ENCODE data around the gene BCAS4.

Gene BCAS4

DNA sequence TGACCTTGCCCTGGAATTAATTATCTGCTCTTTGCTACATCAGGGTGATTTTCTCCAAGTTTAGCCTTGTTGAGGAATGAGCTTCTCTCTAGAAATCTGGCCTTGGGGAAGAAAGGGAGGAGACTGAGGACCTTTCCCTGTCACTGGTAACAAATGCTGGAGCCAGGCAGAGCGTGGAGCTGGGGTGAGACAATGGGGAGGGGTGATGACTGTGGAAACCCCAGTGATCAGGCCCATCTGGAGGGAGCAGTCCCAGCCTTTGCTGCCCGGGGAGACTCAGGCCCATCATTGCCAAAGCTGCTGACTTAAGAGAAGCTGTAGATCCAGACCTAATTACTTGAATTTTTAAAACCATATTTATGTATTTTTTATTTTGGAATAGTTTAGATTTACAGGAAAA lies 31.3 kb downstream of the BCAS4 start:
- DNase-seq = no peak

DNA sequence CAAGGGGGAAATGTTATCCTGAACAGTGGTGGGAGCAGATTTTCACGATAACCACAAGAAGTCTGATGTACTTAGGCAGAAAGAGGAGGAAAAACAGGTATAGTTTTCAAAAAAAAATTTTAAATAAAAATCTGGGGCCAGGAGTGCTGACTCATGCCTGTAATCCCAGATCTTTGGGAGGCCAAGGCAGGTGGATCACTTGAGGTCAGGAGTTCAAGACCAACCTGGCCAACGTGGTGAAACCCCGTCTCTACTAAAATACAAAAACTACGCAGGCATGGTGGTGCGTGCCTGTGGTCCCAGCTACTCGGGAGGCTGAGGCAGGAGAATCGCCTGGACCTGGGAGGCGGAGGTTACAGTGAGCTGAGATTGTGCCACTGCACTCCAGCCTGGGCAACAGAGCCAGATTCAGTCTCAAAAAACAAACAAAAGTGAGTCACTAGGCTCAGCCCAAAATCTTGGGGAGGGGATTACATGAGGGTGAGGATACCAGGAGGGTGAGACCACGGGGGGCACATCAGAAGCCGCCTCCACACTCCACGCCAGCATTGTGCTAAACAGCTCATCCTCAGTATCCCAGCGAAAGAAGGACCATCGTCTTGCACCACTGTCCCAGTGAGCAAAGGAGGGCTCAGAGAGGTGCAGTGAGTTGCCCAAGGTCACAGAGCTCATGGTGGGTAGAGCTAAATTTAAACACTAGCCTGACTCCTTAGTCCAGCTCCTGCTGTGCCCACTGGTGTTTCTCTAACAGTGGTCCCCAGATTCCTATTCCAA lies 33.7 kb downstream of the BCAS4 start:
- no peak for DNase-seq

DNA sequence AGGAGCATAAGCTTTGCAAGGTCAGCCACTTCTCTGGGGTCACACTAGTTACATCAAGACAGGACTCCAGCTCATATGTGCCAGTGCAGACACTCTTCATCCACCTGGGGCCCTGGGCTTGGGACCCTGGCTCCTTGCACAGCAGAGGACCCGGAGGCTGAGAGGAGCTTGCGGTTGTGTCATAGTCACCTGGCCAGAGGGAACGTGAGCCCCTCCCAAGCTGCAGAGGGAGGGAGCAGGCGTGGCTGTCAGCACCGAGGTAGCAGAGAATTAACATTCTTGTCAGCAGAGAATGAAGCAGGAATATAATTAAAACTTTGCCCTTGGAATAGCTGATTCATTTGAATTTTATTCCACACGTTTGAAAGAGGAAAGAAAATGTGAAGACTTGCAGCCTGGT lies 36.8 kb downstream of the BCAS4 start:
- DNase-seq = no peak

DNA sequence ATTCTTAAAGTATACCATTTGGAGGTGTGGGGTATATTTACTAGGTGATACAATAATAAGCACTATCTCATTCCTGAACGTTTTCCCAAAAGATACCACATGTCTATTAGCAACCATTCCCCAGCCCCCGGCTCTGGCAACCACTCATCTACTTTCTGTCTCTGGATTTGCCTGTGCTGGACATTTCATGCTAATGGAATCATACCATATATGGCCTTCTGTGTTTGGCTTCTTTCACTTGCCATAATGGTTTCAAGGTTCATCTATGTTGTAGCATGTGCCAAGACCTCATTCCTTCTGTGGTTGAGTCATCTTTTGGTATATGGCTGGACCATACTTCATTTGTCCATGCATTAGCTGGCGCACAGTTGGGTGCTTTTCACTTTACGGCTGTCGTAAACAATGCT lies 39.7 kb downstream of the BCAS4 start:
- no peak for DNase-seq

DNA sequence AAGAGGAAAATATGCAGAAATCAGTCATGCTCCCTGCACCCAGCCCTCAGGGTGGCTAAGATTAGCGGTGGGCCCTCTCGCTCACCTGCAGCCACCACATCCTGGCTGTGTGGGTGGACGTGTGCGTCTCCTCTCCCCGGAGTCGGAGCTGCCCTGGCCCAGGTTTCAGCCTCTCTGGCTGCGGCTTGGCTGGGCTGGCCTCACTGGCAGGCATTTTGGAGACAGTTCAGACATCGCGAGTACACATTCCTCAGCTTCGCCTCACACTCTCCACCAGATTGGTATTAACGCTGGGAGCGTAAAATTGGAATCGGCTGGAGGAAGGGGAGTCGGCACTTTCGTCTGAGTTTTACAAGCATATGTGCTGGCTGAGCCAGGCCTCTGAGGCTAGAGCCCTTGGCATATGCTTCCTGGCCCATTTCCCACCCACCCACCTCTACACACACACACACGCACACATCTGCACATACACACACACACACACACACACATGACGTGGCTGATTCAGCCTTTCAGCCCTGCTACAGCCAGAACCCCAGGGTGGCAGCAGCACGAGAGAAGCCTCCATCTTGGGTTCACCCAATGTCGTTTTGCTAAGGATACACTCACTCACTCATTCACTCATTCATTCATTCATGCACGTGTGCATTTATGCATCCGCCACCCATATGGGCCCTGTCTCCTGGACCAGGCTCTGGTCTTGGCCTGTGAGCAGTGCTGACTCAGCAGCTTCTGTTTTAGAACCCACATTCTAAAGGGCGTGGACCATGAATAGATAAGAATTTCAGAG lies 42.9 kb downstream of the BCAS4 start:
- no peak for DNase-seq

DNA sequence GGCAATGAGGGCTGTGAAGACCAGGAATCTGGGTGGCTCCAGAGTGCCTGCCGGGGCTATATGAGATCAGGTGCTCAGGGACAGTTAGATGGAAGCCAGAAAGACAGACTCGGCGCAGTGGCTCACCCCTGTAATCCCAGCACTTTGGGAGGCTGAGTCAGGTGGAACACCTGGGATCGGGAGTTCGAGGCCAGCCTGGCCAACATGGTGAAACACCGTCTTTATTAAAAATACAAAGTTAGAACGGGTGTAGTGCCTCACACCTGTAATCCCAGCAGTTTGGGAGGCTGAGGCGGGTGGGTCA lies 43.4 kb downstream of the BCAS4 start:
- no peak for DNase-seq

DNA sequence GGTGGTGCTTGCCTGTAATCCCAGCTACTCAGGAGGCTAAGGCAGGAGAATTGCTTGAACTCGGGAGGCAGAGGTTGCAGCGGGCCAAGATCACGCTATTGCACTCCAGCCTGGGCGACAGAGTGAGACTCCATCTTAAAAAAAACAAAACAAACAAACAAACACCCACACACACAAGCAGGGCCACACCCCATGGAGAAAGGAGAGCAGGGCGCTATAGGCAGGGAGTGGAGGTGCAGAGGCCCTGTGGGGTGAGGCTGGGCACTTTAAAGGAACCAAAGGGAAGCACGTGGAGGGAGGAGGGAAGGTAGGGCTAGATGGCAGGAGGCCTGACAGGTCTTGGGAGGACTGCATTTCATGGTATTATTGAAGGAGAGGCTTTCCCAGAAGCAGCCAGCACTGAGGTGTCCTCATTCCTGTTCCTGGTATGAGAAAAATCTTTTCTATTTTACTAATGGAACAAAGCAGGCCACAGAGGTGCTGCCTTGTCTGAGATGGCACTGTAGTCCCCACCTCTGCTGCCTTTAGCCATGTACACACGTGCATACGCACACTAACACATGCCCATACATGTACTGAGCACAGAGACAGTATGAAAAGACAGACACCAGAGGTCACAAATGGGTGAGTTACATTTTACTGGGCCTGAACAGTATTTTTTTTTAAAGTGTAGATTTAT lies 44.0 kb downstream of the BCAS4 start:
- DNase-seq = no peak

DNA sequence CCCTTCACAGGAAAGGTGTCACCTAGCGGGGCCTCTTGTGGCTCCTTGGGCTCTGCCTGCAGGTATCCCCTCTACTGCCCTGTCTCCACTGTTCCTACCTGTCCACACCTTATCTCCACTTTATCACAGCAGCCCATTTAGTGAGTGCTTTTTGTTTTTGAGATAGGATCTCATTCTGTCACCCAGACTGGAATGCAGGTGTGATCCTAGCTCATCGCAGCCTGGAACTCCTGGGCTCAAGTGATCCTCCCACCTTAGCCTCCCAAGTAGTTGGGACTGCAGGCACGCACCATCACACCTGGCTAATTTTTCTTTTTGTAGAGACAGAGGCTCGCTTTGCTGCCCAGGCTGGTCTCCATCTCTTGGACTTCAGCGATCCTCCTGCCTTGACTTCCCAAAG lies 48.0 kb downstream of the BCAS4 start:
- DNase-seq = no peak

DNA sequence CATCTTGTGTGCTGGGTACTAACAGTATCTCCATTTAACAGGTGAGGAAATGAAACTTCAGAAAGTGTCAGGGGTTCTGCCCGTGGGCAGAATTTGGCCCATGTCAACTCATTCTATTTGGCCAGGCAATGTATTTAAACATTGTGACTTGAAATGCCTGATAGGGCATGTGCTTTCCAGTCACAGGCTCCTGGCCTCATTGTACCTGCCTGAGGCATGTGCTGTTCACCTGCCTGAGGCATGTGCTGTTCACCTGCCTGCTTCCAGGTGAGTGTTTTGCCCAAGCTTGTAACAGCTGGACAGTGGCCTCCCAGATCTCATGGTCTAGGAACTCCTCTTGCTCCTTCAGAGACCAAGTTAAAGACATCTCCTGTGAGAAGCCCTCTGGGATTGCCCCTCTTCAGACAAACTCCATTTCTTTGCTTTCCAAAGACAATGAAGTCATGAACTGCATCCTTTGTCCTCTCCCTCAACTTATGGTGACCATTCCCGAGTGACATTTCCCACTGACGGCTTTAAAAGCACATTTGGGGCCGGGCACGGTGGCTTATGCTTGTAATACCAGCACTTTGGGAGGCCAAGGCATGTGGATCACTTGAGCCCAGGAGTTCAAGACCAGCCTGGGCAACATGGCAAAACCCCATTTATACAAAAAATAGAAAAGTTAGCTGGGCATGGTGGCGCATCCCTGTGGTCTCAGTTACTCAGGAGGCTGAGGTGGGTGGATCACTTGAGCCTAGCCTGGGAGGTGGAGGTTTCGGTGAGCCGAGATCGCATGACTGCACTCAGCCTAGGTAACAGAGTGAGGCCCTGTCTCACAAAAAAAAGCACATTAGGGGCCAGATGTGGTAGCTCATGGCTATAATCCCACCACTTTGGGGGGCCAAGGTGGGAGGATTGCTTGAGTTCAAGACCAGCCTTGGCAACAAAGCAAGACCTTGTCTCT lies 48.7 kb downstream of the BCAS4 start:
- no peak for DNase-seq

DNA sequence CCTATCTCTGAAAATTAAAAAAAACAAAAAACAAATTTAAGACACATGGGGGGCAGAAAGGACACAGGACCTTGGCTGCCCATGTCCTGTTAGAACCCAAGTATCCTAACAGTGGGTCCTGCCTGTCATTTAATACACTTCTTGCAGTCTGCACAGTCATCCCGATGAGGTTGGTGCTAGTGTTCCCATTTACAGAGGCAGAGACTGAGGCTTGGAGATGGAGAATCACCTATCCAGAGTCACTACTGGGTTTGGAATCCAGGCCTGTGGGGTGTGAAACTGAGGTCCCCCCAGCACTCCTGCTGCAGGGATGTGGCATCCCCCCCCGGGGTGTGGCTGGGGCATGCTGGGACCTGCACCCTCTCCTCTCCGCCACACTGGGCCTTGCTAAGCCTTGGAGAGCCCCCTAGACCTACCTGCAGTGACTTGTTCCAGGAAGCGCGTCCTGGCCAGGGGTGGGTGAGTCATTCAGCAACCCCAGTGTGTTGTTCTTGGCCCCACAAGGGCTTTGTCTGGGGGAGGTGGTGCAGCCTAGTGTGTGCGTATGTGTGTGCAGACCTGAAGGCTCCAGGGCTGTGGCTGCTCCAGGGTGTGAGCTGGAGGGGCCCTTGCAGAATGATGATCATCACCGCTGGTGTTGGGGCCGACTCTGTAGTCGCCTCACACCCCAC lies 49.7 kb downstream of the BCAS4 start:
- no peak for DNase-seq

DNA sequence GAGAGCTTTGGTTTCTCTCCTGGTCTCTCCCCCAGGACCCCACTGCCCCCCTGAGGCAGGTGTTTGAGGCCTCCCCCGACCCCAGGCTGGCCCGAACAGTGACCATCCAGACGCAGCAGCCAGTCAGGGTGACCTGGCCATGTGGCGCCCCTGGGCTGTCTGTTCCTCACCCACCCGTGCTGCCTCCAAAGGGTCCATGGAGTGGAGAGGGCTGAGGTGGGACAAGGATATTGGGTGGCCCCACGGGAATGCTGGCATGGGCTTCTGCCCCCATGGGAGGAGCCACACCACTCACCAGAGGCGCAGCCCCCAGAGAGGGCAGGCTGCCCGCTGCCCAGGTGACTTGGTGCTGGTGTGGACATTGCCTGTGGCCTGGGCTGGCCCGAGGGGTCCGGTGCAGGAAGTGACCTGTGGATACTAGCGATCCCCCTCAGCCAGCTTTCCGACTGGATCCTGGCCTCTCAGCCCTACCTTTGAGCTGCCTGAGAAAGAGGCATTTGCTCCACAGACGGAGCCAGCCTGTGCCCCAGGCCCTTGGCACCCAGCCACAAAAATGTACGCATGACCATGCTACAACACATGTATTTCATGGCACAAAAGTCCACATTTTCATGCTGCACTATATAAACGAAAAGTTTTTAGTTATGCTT lies 50.8 kb downstream of the BCAS4 start:
- DNase-seq = no peak

DNA sequence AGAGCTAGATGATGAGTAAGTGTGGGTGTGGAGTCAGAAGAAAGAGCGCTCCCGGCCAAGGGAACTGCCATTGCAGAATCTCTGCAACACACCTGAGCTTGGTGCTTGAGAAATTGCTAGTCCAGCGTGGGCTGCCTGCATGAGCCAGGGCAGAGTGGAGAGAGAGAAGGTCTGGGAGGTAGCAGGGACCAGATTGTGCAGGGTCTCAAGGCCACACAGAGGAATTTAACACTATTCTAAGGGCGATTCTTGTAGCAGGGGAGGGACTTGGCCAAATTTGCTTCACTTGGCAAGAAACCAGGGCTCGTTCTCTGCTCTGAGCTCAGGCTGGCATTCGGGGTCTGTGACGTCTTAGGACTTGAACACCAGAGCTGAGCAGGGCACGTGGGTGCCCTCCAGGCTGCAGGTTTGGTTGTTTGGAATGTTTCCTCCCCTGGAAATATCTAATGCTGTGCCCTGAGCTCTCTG lies 53.5 kb downstream of the BCAS4 start:
- DNase-seq = no peak

DNA sequence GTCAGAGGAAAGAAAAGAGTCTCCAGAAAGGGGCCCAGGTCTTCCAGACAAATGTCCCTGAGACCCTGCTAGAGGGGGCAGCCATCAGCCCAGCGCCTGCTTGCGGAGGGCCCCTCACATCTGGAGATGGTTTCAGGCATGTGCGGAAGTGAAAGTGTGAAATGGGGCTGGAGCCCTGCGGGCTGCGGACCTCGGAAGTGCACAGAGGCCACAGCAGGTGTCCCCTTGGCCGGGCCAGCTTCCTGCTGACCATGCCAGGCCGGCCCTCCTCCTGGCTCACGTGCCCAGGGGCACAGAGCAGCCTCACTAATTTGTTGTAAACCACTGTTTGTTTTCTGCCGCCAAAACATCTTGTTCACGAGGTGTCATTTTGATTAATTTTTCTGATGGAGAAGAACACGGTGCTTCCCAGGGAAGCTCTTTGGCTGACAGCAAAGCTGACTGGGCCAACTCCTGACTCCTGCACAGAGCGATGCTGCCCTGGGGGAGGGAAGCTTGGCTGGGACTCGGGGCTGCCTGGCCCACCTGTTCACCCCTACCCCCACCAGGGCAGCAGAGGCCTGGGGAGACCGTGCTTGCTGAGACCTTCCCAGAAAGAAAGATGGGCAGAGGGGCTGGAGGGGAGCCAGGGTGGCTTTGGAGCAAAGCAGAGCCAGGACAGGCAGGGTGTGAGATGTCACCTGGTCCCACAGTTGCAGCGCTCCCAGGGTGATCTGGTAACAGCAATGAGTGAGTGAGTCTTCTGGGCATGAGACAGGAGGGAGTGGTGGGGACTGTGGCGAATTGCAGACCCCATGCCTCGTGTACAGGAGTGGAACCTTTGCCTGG lies 54.2 kb downstream of the BCAS4 start:
- no peak for DNase-seq

DNA sequence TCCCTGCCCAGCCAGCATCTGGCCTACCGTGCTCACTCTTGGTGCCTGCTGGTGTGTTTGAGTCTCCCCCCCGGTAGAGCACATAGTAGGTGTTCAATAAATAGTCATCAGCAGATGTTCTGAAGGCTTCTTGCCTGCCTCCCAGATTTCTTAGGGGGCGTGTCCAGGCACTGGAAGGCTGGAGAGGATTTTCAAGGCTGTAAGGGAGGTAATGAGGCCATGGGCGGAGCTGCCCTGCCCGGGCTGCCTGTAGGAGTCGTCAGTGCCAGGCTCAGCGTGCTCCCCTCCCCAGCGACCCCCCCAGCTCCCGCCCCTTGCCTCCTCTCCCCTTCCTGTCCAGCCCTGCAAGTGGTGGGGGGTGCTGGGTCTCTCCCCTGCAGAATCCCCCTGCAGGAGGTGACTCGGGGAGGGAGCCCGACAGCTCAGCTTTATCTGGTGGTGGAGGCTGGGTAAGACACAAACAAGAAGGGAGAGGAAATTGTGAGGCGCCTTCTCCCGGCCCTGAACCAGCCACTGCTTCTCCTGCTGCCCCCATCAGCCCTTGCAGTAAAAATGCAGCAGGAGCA lies 55.9 kb downstream of the BCAS4 start:
- DNase-seq = no peak

DNA sequence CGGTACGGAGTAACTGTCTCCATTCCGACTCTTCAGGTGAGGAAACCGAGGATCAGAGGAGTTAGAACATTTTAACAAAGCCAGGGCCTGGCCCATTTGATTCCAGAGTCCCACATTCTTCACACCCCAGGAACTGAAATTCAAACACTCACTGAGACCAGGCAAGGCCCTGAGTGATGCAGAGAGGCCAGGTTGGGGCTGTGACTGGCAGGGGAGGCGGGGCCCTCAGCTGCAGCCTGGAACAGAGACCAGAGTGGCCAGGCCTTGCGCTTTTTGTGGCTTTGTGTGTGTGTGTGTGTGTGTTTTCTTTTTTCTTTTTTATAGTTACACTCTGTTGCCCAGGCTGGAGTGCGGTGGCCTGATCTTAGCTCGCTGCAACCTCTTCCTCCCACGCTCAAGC lies 57.2 kb downstream of the BCAS4 start:
- DNase-seq = no peak

DNA sequence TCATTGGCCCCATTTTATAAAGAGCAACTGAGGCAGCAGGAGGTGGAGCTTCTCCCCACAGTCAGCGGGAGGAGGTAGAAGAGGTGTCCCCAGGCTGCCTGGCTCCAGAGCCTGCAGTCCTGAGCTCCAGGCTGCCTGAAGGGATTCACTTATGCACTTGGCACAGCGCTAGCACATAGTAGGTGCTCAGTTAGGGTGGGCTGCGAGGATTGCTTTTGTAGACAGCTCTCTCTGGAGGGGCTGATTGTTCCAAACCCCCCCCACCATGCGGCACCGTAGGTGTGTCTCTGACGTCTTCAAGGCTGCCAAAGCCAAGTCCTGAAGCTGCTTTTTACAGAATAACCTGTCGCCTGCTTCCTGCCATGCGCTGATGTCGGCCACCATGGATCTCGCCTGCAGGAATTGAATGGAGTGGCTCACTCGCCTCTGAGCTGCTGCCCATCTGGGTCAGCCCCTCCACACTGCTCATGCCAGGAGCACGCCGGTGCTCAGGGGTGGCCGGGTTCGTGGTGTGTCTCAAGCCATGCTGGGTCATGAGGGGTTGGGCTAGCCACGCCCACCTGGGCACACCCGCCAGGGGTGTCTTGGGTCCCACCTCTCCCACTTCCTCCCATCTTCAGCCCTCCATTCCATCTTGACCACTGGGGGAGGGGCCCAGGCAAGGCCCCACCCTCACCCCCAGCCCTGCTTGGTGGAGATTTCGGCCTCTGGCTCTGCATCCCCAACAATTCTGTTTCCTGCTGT lies 59.8 kb downstream of the BCAS4 start:
- DNase-seq = no peak

DNA sequence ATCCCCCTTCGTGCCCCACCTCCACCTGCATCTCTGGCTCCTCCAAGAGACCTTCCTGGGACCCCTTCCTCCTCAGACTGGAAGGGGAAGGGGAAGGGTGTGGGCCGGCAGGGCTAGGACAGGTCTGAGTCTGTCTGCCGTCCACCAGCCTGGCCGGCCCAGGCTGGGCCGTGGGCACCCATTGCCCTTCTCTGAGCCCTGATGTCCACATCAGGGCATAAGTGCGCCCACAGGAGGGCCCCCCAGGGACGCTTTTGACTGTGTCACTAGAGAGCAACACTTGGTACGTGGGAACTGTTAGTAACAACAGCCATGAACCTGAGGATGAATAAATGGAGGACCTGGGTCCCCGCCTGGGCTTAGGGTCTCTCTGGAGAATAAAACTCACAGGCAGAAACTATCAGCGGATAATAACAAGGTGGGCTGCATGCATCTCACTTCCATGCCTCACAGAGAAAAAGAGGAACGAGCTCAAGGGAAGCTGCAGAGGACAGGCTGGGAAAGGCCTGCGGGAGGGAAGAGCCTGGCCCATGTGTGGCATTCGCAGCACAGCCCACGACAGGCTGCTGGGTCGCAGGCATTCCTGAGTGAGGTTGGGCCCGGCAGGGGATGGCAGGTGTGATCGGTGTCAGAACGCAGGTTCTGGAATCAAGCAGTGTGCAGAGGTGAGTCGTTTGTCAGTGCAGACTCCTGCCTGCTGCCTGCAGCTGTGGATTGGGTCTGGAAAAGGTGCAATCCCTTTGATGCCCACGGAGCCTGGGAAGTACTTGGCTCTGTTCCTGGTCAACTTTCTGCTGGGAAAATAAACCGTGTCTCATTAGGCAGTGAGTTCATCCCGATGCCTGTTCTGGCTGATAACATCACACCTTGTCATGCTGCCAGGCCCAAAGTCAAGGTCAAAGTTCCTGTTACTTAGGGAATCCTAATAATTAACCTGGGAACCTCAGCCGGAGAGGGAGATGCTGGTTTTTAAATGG lies 60.9 kb downstream of the BCAS4 start:
- no peak for DNase-seq

DNA sequence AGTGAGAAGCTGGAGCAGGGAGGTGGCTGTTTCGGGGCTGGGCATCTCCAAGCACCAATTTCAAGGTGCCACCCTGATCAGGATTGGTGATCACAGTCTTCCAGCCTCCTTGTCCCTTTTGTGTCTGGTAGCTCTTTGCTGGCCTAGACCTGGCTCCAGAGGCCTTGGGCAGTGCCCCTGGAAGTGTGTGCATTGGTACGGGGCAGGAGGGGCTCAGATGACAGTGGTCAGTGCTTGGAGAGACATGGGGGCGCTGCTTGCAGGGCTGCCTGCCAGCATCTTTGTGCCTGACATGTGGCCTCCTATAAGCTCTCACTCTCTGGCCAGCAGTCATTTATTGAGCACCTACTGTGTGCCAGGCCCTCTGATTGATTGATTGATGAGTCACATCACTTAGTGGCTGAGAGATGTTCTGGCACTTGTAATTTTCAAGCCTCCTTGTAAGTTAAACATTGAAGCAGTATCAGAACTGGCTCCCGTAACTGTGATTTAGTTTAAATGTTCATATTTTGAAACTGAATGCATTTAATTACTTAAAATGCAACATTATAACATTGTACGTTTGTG lies 61.7 kb downstream of the BCAS4 start:
- no peak for DNase-seq

Data from NCI-H1048 (cell line).